Esophagus squamous epithelium (tissue), 5 donors: ENCODE data around the gene TMCC2. TPM values are rescaled to one million over a fixed set of nuclear protein-coding genes. Genes with fewer than 3 reads are reported as not detected.
A peak's percentile ranks its signal among the peaks of the same experiment; 100 is the strongest.

Experiments
- DNase-seq: peaks from one replicate; lab custom pipeline; 2025; lab: John Stamatoyannopoulos, UW
- H3K27ac ChIP-seq, 4 donors: fragments of 200-600 bp; sonication (generic); one replicate each; pipeline ENCODE4 v1.5.1; 2016 to 2019; ENCODE audit warnings: mild to moderate bottlenecking in 1 of 4
- H3K27me3 ChIP-seq, 4 donors: fragments of 200-600 bp; sonication (generic); 1 replicate in 3 of 4; 2 replicates in 1 of 4; pipeline versions ENCODE4 v1.5.1 to v1.6.0; 2017 to 2021; ENCODE audit warnings: antibody characterized with exemption in 1 of 4
- H3K36me3 ChIP-seq, 3 donors: fragments of 200-600 bp; sonication (generic); one replicate each; pipeline ENCODE4 v1.5.1; 2016 to 2019
- H3K4me1 ChIP-seq, 3 donors: fragments of 200-600 bp; sonication (generic); one replicate each; pipeline ENCODE4 v1.5.1; 2017 to 2019
- H3K4me3 ChIP-seq, 4 donors: fragments of 200-600 bp; sonication (generic); 1 replicate in 3 of 4; 2 replicates in 1 of 4; pipeline ENCODE4 v1.5.1; 2016 to 2019; ENCODE audit warnings: mild to moderate bottlenecking in 2 of 4, moderate library complexity in 1 of 4
- H3K9me3 ChIP-seq, 3 donors: fragments of 200-600 bp; sonication (generic); one replicate each; pipeline ENCODE4 v1.5.1; 2016 to 2019
- CTCF ChIP-seq, 6 experiments: fragments of 450-650 bp in 4 of 6; fragments of 200-600 bp in 2 of 6; sonication (generic) in 2 of 6; IDR thresholded peaks; one replicate each; pipeline ENCODE4 v1.5.1; 2016 to 2019; ENCODE audit warnings: antibody characterized with exemption in 6 of 6, mild to moderate bottlenecking in 4 of 6, moderate library complexity in 4 of 6
- POLR2A ChIP-seq, 4 donors: fragments of 450-650 bp; IDR thresholded peaks; one replicate each; pipeline ENCODE4 v1.6.1; 2017; ENCODE audit warnings: antibody characterized with exemption in 4 of 4, mild to moderate bottlenecking in 4 of 4, moderate library complexity in 3 of 4
- WGBS, 2 donors: methylation state at CpG; one replicate each; pipeline ENCODE4 v1.1.5; 2018; 5-methylcytosine and 5-hydroxymethylcytosine counted together
- intact Hi-C: fragments of 100-400 bp; cut with DNase I; formaldehyde crosslinking; loops from one replicate; pipeline ENCODE4 v1.15.0; 2022
- total RNA-seq, 4 donors: library from RNA; depleted of rRNA; stranded (reverse); fragments of >200 nt; gene quantifications; one replicate each; pipeline ENCODE4 v1.1.0, GENCODE V29; 2016
- donor health status: DM: yes; HTN: yes; CAD: no.

TMCC2 gene
- total RNA-seq, 4 donors from 2014 or later: 0.76 to 1.9 (median 0.91) TPM

GRCh38 chr1:205244384-205244783 lies 16.6 kb downstream of the TMCC2 start:
- no peaks in the 10 kb centered on the region for H3K27me3 ChIP-seq
- intact Hi-C loops: loop anchor here (10.0 kb wide), 1 partner anchor 250 kb away; no protein-coding TSS in a partner anchor
- no peak for DNase-seq
- no peaks in the 10 kb centered on the region for H3K9me3 ChIP-seq
- H3K36me3 ChIP-seq: peaks cover 0 to 6% (median 0%) of the 10 kb centered on the region in 3 donors
- no peak for TF ChIP-seq POLR2A (IDR thresholded peaks at IDR 0.05)
- no peak for TF ChIP-seq CTCF (IDR thresholded peaks at IDR 0.05)
- no peak overlapping the region for H3K4me3 ChIP-seq
- no peak overlapping the region for H3K27ac ChIP-seq
- 82 to 84% methylated on average over 4 of the region's 4 CpGs for WGBS, 2 donors
- H3K4me1 ChIP-seq: peaks cover 0 to 37% (median 31%) of the 10 kb centered on the region in 3 donors

- Histone ChIP-seq H3K4me1 (peaks cover 0 to 42% (median 36%) of the 10 kb centered on the region in 3 donors), H3K27ac (no peak overlapping the region), H3K9me3 (no peaks in the 10 kb centered on the region), H3K4me3 (no peak overlapping the region), H3K27me3 (no peaks in the 10 kb centered on the region), H3K36me3 (peaks cover 0 to 6% (median 0%) of the 10 kb centered on the region in 3 donors)
- intact Hi-C loops: loop anchor here (10.0 kb wide), 1 partner anchor 250 kb away; no protein-coding TSS in a partner anchor
- 88 to 92% methylated on average over 7 of the region's 7 CpGs for WGBS, 2 donors
- no peak for DNase-seq
- TF ChIP-seq POLR2A (IDR thresholded peaks at IDR 0.05): no peak
- TF ChIP-seq CTCF (IDR thresholded peaks at IDR 0.05): no peak
Observed at GRCh38 chr1:205245096-205245495, 17.4 kb downstream of the TMCC2 start.

- Histone ChIP-seq H3K27me3 (no peaks in the 10 kb centered on the region), H3K27ac (no peak overlapping the region), H3K4me3 (no peak overlapping the region), H3K4me1 (peaks cover 0 to 52% (median 36%) of the 10 kb centered on the region in 3 donors), H3K36me3 (peaks cover 0 to 5% (median 0%) of the 10 kb centered on the region in 3 donors), H3K9me3 (no peaks in the 10 kb centered on the region)
- intact Hi-C loops: loop anchor here (10.0 kb wide), 1 partner anchor 252 kb away; no protein-coding TSS in a partner anchor
- 78 to 85% methylated on average over 8 to 10 of the region's 10 CpGs for WGBS, 2 donors
- TF ChIP-seq CTCF (IDR thresholded peaks at IDR 0.05) (no peak), POLR2A (IDR thresholded peaks at IDR 0.05) (no peak)
- DNase-seq: no peak
Observed at GRCh38 chr1:205246351-205247119, 18.8 kb downstream of the TMCC2 start.

GRCh38 chr1:205247130-205247921 lies 19.6 kb downstream of the TMCC2 start:
- no peak for DNase-seq
- no peaks in the 10 kb centered on the region for H3K9me3 ChIP-seq
- WGBS, 2 donors: 44 to 52% methylated on average over 6 to 7 of the region's 9 CpGs
- H3K36me3 ChIP-seq: no peaks in the 10 kb centered on the region
- no peaks in the 10 kb centered on the region for H3K27me3 ChIP-seq
- H3K4me3 ChIP-seq: no peak overlapping the region
- TF ChIP-seq POLR2A (IDR thresholded peaks at IDR 0.05) (no peak), CTCF (IDR thresholded peaks at IDR 0.05) (no peak)
- H3K27ac ChIP-seq: peak overlapping the region in 2 of 4 donors; percentile 21 to 25
- peaks cover 0 to 52% (median 36%) of the 10 kb centered on the region in 3 donors for H3K4me1 ChIP-seq
- intact Hi-C loops: loop anchor here (10.0 kb wide), 1 partner anchor 253 kb away; no protein-coding TSS in a partner anchor
